GM18507 (cell line): ENCODE data around the gene MAPT.
"Not testable (repeated sequence)": the region's sequence is repeated elsewhere in the genome, so short reads cannot be mapped to it uniquely, and the experiment has no call there.

Source experiments
- DNase-seq: peaks from one replicate; pipeline ENCODE4 v3.0.0; 2011; ENCODE audit warnings: low read depth; ENCODE audit not compliant: insufficient read length; ENCODE audit errors: extremely low spot score
- FAIRE-seq: peaks from 2 replicates; lab custom pipeline; 2011; peaks lifted over from hg19 to GRCh38; lab: Jason Lieb, UNC

MAPT gene

DNA sequence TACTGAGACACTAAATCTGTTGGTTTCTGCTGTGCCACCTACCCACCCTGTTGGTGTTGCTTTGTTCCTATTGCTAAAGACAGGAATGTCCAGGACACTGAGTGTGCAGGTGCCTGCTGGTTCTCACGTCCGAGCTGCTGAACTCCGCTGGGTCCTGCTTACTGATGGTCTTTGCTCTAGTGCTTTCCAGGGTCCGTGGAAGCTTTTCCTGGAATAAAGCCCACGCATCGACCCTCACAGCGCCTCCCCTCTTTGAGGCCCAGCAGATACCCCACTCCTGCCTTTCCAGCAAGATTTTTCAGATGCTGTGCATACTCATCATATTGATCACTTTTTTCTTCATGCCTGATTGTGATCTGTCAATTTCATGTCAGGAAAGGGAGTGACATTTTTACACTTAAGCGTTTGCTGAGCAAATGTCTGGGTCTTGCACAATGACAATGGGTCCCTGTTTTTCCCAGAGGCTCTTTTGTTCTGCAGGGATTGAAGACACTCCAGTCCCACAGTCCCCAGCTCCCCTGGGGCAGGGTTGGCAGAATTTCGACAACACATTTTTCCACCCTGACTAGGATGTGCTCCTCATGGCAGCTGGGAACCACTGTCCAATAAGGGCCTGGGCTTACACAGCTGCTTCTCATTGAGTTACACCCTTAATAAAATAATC is 119.3 kb downstream of the MAPT start:
- FAIRE-seq (no peak), DNase-seq (no peak)

DNA sequence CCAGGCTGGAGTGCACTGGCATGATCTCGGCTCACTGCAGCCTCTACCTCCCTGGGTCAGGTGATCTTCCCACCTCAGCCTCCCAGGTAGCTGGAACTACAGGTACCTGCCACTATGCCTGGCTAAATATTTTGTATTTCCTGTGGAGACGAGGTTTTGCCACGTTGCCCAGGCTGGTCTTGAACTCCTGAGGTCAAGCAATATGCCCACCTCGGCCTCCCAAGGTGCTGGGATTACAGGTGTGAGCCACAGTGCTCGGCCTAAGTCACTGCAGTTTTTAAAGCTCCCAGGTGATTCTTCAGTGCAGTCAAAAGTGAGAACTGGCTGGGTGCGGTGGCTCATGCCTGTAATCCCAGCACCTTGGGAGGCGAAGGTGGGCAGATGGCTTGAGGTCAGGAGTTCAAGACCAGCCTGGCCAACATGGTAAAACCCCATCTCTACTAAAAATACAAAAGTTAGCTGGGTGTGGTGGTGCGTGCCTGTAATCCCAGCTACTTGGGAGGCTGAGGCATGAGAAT is 125.1 kb downstream of the MAPT start:
- FAIRE-seq, DNase-seq: not testable (repeated sequence)

DNA sequence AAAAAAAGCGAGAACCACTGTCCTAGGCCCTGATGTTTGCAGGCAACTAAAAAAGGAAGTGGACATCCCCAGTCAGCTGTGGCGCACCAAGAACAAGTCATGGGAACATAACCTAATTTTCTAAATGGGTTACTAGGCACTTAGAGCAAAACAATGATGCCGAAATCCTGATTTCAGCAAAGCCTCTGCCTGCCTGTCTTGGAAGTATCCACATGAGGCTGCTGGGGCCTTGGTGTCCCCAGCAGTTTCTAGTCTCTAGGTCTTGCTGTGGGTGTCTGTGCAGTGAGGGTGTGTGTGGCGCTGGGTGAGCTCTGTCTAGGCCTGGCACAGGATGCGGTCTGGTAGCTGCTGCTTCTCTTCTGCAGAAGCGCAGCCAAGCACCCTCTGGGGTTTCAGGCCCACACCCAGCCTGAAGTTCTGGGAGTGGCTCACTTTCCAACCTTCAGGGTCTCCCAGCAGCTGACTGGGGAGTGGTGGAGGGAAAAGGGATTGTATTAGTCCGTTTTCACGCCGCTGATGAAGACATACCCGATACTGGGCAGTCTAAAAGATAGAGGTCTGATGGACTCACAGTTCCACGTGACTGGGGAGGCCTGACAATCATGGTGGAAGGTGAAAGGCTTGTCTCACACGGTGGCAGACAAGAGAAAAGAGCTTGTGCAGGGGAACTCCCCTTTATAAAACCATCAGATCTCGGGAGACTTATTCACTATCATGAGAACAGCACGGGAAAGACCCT is 125.8 kb downstream of the MAPT start:
- DNase-seq (no peak), FAIRE-seq (peak; percentile 72)

DNA sequence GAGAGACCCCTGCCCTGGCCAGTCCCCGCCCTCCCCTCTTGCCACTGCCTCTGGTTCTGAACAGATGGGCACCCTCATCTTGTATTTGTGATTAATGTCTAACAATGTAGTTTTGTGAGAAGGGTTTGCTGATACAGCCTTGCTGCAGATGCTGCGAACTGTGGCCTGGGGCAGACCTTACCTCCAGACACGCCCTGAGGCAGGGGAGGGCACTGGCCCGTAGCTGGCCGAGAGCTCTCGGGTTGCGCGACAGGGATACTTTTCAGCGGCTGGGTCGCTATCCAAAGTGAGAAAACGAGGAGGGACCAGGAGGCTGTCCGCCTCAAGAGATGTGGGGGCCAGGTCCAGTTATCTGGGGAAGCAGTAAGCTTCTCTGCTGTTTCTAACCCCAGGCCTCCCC is 126.6 kb downstream of the MAPT start:
- FAIRE-seq: no peak
- no peak for DNase-seq

DNA sequence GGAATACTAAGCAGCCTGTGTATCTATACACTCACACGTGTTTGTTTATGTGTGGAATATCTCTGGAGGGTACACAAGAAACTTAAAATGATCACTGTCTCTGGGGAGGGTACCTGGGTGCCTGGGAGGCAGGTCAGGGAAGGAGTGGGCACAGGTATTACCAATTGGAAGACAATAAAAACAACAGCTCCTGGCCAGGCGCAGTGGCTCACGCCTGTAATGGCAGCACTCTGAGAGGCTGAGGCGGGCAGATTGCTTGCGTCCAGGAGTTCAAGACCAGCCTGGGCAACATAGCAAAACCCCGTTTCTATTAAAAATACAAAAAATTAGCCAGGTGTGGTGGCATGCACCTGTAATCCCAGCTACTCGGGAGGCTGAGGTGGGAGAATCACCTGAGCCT is 129.0 kb downstream of the MAPT start:
- DNase-seq, FAIRE-seq: not testable (repeated sequence)

DNA sequence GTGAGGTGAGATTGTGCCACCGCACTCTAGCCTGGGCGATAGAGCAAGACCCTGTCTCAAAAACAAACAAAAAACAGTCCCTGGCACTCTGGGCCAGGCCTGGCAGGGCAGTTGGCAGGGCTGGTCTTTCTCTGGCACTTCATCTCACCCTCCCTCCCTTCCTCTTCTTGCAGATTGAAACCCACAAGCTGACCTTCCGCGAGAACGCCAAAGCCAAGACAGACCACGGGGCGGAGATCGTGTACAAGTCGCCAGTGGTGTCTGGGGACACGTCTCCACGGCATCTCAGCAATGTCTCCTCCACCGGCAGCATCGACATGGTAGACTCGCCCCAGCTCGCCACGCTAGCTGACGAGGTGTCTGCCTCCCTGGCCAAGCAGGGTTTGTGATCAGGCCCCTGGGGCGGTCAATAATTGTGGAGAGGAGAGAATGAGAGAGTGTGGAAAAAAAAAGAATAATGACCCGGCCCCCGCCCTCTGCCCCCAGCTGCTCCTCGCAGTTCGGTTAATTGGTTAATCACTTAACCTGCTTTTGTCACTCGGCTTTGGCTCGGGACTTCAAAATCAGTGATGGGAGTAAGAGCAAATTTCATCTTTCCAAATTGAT is 129.5 kb downstream of the MAPT start:
- DNase-seq (no peak), FAIRE-seq (no peak)

DNA sequence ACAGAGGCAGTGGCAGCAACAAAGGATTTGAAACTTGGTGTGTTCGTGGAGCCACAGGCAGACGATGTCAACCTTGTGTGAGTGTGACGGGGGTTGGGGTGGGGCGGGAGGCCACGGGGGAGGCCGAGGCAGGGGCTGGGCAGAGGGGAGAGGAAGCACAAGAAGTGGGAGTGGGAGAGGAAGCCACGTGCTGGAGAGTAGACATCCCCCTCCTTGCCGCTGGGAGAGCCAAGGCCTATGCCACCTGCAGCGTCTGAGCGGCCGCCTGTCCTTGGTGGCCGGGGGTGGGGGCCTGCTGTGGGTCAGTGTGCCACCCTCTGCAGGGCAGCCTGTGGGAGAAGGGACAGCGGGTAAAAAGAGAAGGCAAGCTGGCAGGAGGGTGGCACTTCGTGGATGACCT is 130.2 kb downstream of the MAPT start:
- FAIRE-seq (no peak), DNase-seq (no peak)

DNA sequence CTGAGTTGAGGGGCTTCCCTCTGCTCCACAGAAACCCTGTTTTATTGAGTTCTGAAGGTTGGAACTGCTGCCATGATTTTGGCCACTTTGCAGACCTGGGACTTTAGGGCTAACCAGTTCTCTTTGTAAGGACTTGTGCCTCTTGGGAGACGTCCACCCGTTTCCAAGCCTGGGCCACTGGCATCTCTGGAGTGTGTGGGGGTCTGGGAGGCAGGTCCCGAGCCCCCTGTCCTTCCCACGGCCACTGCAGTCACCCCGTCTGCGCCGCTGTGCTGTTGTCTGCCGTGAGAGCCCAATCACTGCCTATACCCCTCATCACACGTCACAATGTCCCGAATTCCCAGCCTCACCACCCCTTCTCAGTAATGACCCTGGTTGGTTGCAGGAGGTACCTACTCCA is 130.7 kb downstream of the MAPT start:
- DNase-seq (no peak), FAIRE-seq (no peak)

DNA sequence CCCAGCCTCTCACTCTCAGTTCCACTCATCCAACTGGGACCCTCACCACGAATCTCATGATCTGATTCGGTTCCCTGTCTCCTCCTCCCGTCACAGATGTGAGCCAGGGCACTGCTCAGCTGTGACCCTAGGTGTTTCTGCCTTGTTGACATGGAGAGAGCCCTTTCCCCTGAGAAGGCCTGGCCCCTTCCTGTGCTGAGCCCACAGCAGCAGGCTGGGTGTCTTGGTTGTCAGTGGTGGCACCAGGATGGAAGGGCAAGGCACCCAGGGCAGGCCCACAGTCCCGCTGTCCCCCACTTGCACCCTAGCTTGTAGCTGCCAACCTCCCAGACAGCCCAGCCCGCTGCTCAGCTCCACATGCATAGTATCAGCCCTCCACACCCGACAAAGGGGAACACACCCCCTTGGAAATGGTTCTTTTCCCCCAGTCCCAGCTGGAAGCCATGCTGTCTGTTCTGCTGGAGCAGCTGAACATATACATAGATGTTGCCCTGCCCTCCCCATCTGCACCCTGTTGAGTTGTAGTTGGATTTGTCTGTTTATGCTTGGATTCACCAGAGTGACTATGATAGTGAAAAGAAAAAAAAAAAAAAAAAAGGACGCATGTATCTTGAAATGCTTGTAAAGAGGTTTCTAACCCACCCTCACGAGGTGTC is 131.3 kb downstream of the MAPT start:
- DNase-seq (no peak), FAIRE-seq (no peak)

DNA sequence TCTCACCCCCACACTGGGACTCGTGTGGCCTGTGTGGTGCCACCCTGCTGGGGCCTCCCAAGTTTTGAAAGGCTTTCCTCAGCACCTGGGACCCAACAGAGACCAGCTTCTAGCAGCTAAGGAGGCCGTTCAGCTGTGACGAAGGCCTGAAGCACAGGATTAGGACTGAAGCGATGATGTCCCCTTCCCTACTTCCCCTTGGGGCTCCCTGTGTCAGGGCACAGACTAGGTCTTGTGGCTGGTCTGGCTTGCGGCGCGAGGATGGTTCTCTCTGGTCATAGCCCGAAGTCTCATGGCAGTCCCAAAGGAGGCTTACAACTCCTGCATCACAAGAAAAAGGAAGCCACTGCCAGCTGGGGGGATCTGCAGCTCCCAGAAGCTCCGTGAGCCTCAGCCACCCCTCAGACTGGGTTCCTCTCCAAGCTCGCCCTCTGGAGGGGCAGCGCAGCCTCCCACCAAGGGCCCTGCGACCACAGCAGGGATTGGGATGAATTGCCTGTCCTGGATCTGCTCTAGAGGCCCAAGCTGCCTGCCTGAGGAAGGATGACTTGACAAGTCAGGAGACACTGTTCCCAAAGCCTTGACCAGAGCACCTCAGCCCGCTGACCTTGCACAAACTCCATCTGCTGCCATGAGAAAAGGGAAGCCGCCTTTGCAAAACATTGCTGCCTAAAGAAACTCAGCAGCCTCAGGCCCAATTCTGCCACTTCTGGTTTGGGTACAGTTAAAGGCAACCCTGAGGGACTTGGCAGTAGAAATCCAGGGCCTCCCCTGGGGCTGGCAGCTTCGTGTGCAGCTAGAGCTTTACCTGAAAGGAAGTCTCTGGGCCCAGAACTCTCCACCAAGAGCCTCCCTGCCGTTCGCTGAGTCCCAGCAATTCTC is 132.1 kb downstream of the MAPT start:
- no peak for DNase-seq
- FAIRE-seq: no peak

DNA sequence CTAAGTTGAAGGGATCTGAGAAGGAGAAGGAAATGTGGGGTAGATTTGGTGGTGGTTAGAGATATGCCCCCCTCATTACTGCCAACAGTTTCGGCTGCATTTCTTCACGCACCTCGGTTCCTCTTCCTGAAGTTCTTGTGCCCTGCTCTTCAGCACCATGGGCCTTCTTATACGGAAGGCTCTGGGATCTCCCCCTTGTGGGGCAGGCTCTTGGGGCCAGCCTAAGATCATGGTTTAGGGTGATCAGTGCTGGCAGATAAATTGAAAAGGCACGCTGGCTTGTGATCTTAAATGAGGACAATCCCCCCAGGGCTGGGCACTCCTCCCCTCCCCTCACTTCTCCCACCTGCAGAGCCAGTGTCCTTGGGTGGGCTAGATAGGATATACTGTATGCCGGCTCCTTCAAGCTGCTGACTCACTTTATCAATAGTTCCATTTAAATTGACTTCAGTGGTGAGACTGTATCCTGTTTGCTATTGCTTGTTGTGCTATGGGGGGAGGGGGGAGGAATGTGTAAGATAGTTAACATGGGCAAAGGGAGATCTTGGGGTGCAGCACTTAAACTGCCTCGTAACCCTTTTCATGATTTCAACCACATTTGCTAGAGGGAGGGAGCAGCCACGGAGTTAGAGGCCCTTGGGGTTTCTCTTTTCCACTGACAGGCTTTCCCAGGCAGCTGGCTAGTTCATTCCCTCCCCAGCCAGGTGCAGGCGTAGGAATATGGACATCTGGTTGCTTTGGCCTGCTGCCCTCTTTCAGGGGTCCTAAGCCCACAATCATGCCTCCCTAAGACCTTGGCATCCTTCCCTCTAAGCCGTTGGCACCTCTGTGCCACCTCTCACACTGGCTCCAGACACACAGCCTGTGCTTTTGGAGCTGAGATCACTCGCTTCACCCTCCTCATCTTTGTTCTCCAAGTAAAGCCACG is 133.0 kb downstream of the MAPT start:
- FAIRE-seq (no peak), DNase-seq (no peak)

DNA sequence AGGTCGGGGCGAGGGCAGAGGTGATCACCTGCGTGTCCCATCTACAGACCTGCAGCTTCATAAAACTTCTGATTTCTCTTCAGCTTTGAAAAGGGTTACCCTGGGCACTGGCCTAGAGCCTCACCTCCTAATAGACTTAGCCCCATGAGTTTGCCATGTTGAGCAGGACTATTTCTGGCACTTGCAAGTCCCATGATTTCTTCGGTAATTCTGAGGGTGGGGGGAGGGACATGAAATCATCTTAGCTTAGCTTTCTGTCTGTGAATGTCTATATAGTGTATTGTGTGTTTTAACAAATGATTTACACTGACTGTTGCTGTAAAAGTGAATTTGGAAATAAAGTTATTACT is 133.6 kb downstream of the MAPT start:
- DNase-seq (no peak), FAIRE-seq (no peak)

DNA sequence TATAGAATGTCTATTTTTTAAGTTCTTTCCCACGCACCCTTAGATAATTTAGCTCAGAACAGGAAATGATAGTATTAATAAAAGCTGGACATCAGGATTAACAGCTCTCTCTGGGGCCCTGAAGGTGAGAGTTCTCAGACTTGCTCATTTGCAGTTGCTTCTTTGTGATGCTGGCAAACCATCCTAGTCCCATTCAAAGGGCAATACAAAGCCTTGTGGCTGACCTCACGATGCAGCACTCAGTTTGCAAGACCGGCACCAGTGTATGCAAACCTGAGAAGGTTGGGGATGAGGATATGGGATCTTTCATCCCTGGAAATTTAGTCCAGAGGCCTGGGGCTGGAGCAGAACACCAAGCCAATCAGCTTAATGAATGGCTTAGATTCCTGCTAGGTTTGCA is 134.0 kb downstream of the MAPT start:
- no peak for DNase-seq
- FAIRE-seq: no peak

DNA sequence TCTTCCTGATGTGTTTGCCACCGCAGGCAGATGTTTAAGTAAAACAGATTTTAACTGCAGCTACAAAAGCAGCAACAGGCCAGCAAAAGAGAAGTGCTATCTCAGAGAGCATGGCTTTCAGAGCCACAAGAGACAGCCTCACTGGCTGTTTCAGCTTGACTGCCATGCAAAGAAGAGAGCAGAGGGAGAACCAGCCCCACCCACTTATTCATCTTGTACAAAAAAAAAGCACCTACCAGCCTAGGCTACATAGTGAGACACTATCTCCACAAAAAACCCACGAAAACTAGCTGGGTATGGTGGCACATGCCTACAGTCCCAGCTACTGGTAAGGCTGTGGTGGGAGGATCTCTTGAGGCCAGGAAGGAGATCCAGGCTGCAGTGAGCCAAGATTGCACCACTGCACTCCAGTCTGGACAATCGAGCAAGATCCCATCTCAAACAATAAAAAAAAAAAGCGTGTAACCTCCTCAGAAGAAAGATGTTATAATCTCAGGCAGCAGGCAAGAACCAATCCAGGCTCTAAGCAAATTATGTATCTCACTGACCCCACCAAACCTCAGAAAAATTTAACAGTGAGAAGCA is 134.7 kb downstream of the MAPT start:
- no peak for DNase-seq
- FAIRE-seq: no peak

DNA sequence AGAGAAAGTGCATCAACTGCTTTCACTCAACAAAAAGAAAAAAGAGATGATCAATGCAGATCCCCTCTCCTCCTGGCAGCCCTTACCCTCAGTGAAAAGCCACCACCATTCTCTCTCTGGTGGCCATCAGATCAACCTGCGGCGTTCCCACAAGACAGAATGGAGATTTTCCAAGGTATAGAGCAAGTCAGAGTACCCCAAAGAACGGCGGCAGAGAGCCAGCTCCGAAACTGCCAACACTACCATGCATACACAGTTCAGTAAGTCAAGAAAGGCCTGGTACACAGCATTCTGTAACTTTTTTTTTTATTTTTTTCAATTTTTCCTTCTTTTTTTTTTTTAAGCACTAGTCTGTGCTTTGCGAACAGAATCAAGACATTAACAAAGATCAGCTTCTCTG is 135.3 kb downstream of the MAPT start:
- FAIRE-seq (no peak), DNase-seq (no peak)

DNA sequence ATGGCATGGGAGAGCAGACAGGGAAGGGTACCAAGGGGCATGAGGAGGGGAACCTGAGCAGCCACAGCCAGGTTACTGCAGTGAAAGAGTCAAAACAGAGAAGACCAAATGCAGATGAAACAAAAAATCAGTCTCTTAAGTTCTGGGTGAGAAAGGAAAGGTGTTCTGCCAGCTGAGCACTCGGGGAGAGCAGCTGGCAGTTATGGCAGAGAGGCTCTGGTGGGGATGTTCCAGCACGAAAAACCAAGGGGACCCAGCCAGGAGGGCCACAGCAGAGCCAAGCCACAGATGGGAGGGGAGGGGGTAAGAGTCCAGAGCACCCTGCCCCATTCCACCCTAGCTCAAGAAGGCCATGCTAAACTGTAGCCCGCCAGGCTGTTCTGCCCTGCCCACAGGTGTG is 136.4 kb downstream of the MAPT start:
- no peak for DNase-seq
- no peak for FAIRE-seq

DNA sequence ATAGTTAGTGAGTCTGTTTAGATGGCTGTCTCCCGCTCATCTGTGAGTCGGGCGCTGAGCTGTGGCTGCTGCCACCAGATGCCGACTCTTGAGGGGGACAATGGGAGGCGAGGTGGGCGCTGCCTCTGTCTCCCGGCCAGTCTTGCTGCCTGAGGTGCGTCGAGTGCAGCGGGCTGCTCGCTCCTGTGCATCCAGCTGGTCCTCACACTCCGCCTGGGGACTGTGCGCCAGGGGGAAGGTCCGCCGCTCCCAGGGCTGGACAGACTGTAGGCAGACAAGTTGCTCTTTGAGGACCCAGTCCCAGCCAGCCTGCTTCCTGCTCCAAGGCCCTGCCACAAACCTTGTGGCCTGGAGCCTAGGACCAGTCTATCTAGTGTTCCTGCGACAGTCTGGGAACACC is 137.1 kb downstream of the MAPT start:
- no peak for FAIRE-seq
- DNase-seq: no peak

DNA sequence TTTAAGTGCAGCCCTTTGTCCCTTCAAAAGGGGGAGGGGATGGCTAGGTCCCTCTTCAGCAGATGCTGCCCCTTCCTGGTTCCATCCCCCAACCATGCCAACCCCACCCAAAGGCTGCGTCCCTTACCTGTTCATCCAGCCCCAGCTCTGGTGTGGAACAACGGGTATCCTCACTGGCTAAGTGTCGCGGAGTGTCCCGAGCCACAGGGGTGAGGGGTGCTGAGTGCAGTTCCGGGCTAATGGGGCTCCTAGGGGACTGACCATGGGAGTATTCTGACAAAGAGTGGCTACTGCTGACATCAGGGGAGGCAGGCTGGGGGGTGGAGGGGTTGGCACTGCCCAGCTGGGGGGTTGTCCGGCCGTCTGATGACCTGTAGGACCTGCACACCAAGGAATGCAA is 137.6 kb downstream of the MAPT start:
- no peak for FAIRE-seq

More for the DNA sequence above, 137.6 kb downstream of the MAPT start:
- DNase-seq: no peak
